CD8-positive, alpha-beta memory T cell (primary cell): Measurements from ENCODE around the gene GDF15. TPM values are rescaled to one million over a fixed set of nuclear protein-coding genes. Genes with fewer than 3 reads are reported as not detected.
A peak's percentile ranks its signal among the peaks of the same experiment; 100 is the strongest.

Experiments used
- CTCF ChIA-PET: fragments of 350-600 bp; sonication (Branson Sonifier 250); formaldehyde crosslinking; loops from one replicate; lab custom pipeline; 2021; ENCODE audit warnings: antibody characterized with exemption; lab: Charles Lee
- POLR2A ChIA-PET: fragments of 350-600 bp; sonication (Branson Sonifier 250); formaldehyde crosslinking; loops from one replicate; lab custom pipeline; 2021; ENCODE audit warnings: antibody characterized with exemption; lab: Charles Lee
- DNase-seq, 5 donors: peaks; one replicate each; pipeline versions ENCODE4 v3.0.0 to v3.0.0-alpha.2; 2020 to 2022; ENCODE audit warnings: mixed read lengths in 1 of 5
- H3K27ac ChIP-seq: one replicate; pipeline ENCODE4 v1.7.0; 2013; ENCODE audit warnings: low read depth, mild to moderate bottlenecking, low read length, moderate library complexity
- H3K27me3 ChIP-seq: 2 replicates; pipeline ENCODE4 v1.7.0; 2013; ENCODE audit warnings: low read length, mild to moderate bottlenecking; ENCODE audit not compliant: insufficient read depth, poor library complexity, severe bottlenecking
- H3K36me3 ChIP-seq: 2 replicates; pipeline ENCODE4 v1.7.0; 2013; ENCODE audit warnings: mild to moderate bottlenecking, low read length, moderate library complexity; ENCODE audit not compliant: insufficient read depth
- H3K4me1 ChIP-seq: 2 replicates; pipeline ENCODE4 v1.7.0; 2013; ENCODE audit warnings: mild to moderate bottlenecking, low read length, moderate library complexity; ENCODE audit not compliant: insufficient read depth
- H3K4me3 ChIP-seq: 2 replicates; pipeline ENCODE4 v1.7.0; 2013; ENCODE audit warnings: mild to moderate bottlenecking, low read length
- H3K9me3 ChIP-seq: 2 replicates; pipeline ENCODE4 v1.7.0; 2013; ENCODE audit warnings: mild to moderate bottlenecking, low read length
- H3K27ac Mint-ChIP-seq, 8 donors: one replicate each; pipeline ENCODE4 v1.8.0; 2020 to 2021; ENCODE audit warnings: mixed read lengths in 8 of 8, mild to moderate bottlenecking in 6 of 8, inconsistent platforms in 3 of 8, moderate library complexity in 3 of 8
- H3K27me3 Mint-ChIP-seq, 2 donors: one replicate each; pipeline ENCODE4 v1.8.0; 2020 to 2021; ENCODE audit warnings: mixed read lengths in 2 of 2, mild to moderate bottlenecking in 1 of 2, moderate library complexity in 1 of 2
- H3K36me3 Mint-ChIP-seq, 3 donors: one replicate each; pipeline ENCODE4 v1.8.0; 2020 to 2021; ENCODE audit warnings: mixed read lengths in 3 of 3, inconsistent platforms in 1 of 3, mild to moderate bottlenecking in 1 of 3
- H3K4me1 Mint-ChIP-seq, 3 donors: one replicate each; pipeline ENCODE4 v1.8.0; 2020 to 2021; ENCODE audit warnings: mixed read lengths in 3 of 3, inconsistent platforms in 1 of 3, mild to moderate bottlenecking in 1 of 3
- H3K4me3 Mint-ChIP-seq, 7 donors: one replicate each; pipeline ENCODE4 v1.8.0; 2020 to 2021; ENCODE audit warnings: mixed read lengths in 7 of 7, mild to moderate bottlenecking in 6 of 7, moderate library complexity in 4 of 7, inconsistent platforms in 2 of 7
- H3K9me3 Mint-ChIP-seq, 5 donors: one replicate each; pipeline ENCODE4 v1.8.0; 2020 to 2022; ENCODE audit warnings: mixed read lengths in 5 of 5, mild to moderate bottlenecking in 3 of 5, moderate library complexity in 2 of 5, inconsistent platforms in 1 of 5
- polyA plus RNA-seq: library from polyadenylated mRNA; unstranded; fragments of 300-500 nt; fragmentation: Illumina TruSeq; gene quantifications from one replicate; pipeline ENCODE4 v1.2.3, GENCODE V29; 2021
- total RNA-seq, 2 experiments: library from RNA; stranded (reverse); gene quantifications; one replicate each; pipeline ENCODE4 v1.2.3, GENCODE V29; 2021

Gene GDF15
- total and polyA plus RNA-seq, 3 experiments from 2014 or later = 0.28 to 0.29 TPM; not detected in 1

DNA sequence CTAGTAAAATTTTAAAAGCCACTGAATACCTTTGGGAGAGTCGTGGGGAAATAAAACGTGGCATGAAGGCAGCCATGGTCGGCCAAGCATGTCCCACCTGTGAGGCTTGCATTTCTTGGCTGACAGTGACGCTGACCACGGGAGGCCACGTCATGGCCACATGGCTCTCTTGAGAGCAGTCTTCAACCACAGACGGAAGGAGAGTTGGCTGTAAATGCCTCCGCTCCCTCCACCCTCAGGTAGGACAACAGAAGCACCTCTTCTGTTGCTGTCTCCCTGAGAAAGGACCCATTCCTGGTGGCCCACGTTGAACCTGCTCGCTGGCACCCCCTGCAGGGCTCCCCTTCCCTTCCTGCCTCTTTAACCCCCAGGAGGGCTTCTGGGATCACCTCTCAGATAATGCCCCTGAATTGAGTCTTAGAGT is 22.1 kb downstream of the GDF15 start:
- peak in 1 of 5 donors; percentile 44 for DNase-seq
- Histone ChIP-seq H3K36me3 (no peaks in the 10 kb centered on the region), H3K4me1 (no peaks in the 10 kb centered on the region), H3K27ac (no peak overlapping the region), H3K9me3 (no peaks in the 10 kb centered on the region), H3K27me3 (no peaks in the 10 kb centered on the region), H3K4me3 (no peak overlapping the region)
- Mint-ChIP-seq H3K27me3 (no peaks in the 10 kb centered on the region), H3K36me3 (no peaks in the 10 kb centered on the region), H3K4me3 (no peak overlapping the region), H3K4me1 (peaks cover 4 to 6% (median 5%) of the 10 kb centered on the region in 3 donors), H3K9me3 (no peaks in the 10 kb centered on the region), H3K27ac (no peak overlapping the region)
- ChIA-PET CTCF (interaction anchor here (1.3 kb wide), 1 partner anchor 19 kb away, joined by 3 read pairs; no protein-coding TSS in a partner anchor), POLR2A (no interaction called here)

DNA sequence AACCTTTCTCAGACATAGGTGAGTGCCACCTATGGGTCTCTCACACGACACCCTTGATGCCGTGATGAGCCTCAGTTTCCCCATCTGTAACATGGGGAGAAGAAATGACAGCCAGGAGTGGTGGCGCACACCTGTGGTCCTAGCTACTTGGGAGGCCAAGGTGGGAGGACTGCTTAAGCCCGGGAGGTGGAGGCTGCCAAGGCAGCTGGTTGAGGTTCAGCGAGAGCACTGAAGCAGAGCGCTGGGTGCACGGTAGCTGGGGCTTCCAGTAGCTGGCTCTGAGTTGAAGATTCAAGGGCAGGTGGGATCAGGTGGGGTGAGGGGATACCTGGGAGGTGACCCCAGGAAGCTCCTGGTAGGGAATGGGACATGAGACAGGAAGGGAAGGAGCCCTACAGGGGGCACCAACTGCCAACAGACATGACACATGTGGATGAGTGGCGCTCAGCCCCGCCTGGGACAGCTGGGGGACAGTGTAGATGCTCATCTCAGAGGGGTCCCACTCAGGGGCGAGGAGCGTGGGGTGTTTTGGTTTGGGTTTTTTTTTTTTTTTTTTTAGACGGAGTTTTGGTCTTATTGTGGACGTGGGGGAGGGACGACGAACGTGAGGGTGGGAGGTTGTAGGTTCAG is 26.8 kb downstream of the GDF15 start:
- H3K4me1 ChIP-seq = peaks cover 36% of the 10 kb centered on the region
- Mint-ChIP-seq H3K9me3 (no peaks in the 10 kb centered on the region), H3K36me3 (no peaks in the 10 kb centered on the region), H3K27me3 (peaks cover 0 to 4% of the 10 kb centered on the region in 2 donors), H3K4me1 (peaks cover 28 to 41% (median 41%) of the 10 kb centered on the region in 3 donors), H3K27ac (no peak overlapping the region), H3K4me3 (no peak overlapping the region)
- H3K9me3 ChIP-seq = no peaks in the 10 kb centered on the region
- H3K36me3 ChIP-seq = no peaks in the 10 kb centered on the region
- CTCF ChIA-PET = interaction anchor here (1.0 to 10.5 kb wide), 5 partner anchors 23 to 160 kb away, joined by 3 to 100 read pairs (median 5); partner anchors contain the start of gene JUND
- H3K27ac ChIP-seq = no peak overlapping the region
- no peak overlapping the region for H3K4me3 ChIP-seq
- no peak for DNase-seq
- POLR2A ChIA-PET = no interaction called here
- no peaks in the 10 kb centered on the region for H3K27me3 ChIP-seq

DNA sequence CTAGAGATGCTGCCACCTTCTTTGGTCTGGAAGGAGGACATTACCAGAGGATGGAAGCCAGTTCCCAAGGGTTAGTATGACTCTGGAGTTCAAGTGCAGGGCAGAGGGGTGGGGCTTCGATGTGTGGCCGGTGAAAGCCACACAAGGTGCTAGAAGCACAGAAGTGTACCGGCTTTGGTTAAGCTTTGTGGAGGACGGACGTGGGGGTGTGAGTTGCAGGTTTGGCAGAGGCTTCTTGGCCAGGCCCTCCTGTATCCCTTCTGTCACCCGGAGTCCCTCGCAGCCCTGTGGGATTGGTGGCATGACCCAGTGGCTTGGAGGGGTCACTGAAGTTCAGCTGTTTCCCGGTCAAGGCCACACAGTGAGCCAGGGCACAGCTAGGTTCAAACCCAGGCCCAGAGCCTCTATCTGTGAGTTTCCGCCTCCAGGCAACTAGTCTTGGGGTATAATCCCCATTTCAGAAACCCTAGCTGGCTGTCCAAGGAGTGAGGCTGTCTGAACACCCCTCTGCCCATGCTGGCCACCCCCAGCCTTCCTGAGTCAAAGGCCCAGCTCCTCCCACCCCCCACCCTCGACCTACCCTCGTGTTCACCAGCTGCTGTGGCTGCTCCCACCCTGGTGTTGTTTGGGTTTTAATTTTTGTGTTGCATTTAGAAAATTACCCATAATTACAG is 28.7 kb downstream of the GDF15 start:
- H3K9me3 ChIP-seq = no peaks in the 10 kb centered on the region
- peak overlapping the region; percentile 42 to 79 (median 59) for H3K4me3 Mint-ChIP-seq
- peaks cover 4% of the 10 kb centered on the region for H3K27me3 ChIP-seq
- DNase-seq = peak in 1 of 5 donors; percentile 51
- peaks cover 50% of the 10 kb centered on the region for H3K4me1 ChIP-seq
- POLR2A ChIA-PET = interaction anchor here (1.0 to 8.3 kb wide), 2 partner anchors 13 to 135 kb away, joined by 3 to 97 read pairs; partner anchors contain the start of gene JUND
- peak overlapping the region; percentile 83 for H3K27ac ChIP-seq
- no peaks in the 10 kb centered on the region for H3K36me3 Mint-ChIP-seq
- peaks cover 0 to 4% of the 10 kb centered on the region in 2 donors for H3K27me3 Mint-ChIP-seq
- H3K4me3 ChIP-seq = no peak overlapping the region
- no peaks in the 10 kb centered on the region for H3K9me3 Mint-ChIP-seq
- H3K36me3 ChIP-seq = no peaks in the 10 kb centered on the region
- CTCF ChIA-PET = interaction anchor here (0.6 to 10.5 kb wide), 8 partner anchors 18 to 301 kb away, joined by 3 to 100 read pairs (median 3); partner anchors contain the start of gene JUND
- H3K4me1 Mint-ChIP-seq = peaks cover 40 to 55% (median 54%) of the 10 kb centered on the region in 3 donors
- H3K27ac Mint-ChIP-seq = peak overlapping the region; percentile 31 to 96 (median 77)

DNA sequence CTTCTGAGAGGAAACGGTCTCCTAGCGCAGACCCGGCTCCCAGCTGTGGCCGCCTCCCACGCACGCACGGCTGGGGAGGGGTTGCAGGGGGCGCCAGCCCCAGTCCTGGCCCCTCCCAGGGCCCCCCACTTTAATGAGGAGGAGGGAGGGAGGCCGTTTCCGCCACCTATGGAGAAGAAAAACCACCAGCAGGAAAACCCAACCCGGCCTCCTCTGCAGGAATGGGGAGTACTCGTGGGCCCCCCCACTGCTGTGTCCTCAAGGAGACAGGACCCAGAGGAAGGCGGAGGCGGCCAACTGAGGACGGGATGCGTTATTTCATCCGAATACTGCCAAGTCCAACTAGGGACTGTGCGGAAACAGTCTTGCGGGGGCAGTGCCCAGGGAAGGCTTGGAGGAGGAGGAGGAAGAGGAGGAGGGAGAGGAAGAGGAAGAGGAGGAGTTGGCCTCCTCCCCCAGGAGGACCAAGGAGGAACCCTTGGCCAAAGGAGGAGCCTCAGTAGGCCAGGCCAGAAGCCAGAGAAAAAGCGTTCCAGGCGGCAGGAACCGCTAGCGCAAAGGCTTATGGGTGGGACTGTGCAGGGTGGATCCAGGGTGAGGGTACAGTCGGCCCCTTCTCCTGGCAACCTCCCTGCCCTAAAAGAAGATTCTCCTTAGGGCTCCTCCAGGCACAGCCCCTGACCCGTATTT is 29.4 kb downstream of the GDF15 start:
- H3K27ac Mint-ChIP-seq = peak overlapping the region in 7 of 8 donors; percentile 61 to 94 (median 84)
- H3K4me1 Mint-ChIP-seq = peaks cover 42 to 58% (median 57%) of the 10 kb centered on the region in 3 donors
- H3K36me3 ChIP-seq = no peaks in the 10 kb centered on the region
- peak in 1 of 5 donors; percentile 48 for DNase-seq
- H3K27ac ChIP-seq = peak overlapping the region; percentile 83
- ChIA-PET CTCF (interaction anchor here (0.6 to 10.5 kb wide), 7 partner anchors 10 to 240 kb away, joined by 3 to 100 read pairs (median 4); partner anchors contain the start of gene JUND), POLR2A (interaction anchor here (1.0 to 8.3 kb wide), 3 partner anchors 10 to 135 kb away, joined by 3 to 97 read pairs (median 3); partner anchors contain the start of gene JUND)
- peaks cover 4% of the 10 kb centered on the region for H3K27me3 ChIP-seq
- H3K9me3 Mint-ChIP-seq = no peaks in the 10 kb centered on the region
- peaks cover 0 to 6% of the 10 kb centered on the region in 2 donors for H3K27me3 Mint-ChIP-seq
- peaks cover 0 to 5% (median 0%) of the 10 kb centered on the region in 3 donors for H3K36me3 Mint-ChIP-seq
- H3K4me3 Mint-ChIP-seq = peak overlapping the region in 4 of 7 donors; percentile 8 to 81 (median 54)
- H3K4me3 ChIP-seq = no peak overlapping the region
- H3K4me1 ChIP-seq = peaks cover 50% of the 10 kb centered on the region
- no peaks in the 10 kb centered on the region for H3K9me3 ChIP-seq

DNA sequence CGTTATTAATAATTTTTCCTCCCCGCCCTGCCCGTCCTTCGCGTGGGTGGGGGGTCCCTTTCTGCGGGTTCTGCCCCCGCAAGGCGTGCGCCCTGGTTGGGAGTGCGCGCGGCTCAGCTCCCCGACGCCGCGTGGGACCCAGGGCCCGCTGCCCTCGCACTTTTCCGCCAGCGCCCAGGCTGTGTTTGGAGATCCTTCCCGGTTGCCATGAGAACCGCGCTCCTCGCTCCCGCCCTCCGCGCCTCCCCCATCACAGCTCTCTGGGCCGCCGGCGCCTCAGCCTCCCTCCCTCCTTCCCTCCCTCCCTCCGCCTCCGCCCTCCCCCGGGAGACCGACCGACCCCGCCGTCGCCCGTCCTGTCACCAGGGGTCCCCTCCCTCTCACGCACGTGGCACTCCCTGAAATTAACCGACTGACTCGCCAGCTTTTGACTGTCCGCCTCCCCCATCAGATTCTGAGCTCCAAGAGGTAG is 30.9 kb downstream of the GDF15 start:
- H3K9me3 ChIP-seq = no peaks in the 10 kb centered on the region
- ChIA-PET POLR2A (interaction anchor here (1.0 to 8.3 kb wide), 4 partner anchors 12 to 137 kb away, joined by 3 to 97 read pairs (median 4); partner anchors contain the start of gene JUND), CTCF (interaction anchor here (0.7 to 10.5 kb wide), 7 partner anchors 11 to 225 kb away, joined by 3 to 100 read pairs (median 3); partner anchors contain the start of gene JUND)
- H3K27ac ChIP-seq = peak overlapping the region; percentile 83
- peaks cover 4% of the 10 kb centered on the region for H3K27me3 ChIP-seq
- peaks cover 0 to 6% of the 10 kb centered on the region in 2 donors for H3K27me3 Mint-ChIP-seq
- H3K36me3 Mint-ChIP-seq = peaks cover 0 to 5% (median 0%) of the 10 kb centered on the region in 3 donors
- no peaks in the 10 kb centered on the region for H3K36me3 ChIP-seq
- H3K4me1 Mint-ChIP-seq = peaks cover 52 to 67% (median 67%) of the 10 kb centered on the region in 3 donors
- H3K4me3 Mint-ChIP-seq = peak overlapping the region; percentile 73 to 92 (median 82)
- DNase-seq = peak; percentile 45 to 86 (median 72)
- peak overlapping the region; percentile 69 to 95 (median 90) for H3K27ac Mint-ChIP-seq
- H3K9me3 Mint-ChIP-seq = no peaks in the 10 kb centered on the region
- H3K4me3 ChIP-seq = peak overlapping the region; percentile 55
- peaks cover 65% of the 10 kb centered on the region for H3K4me1 ChIP-seq

DNA sequence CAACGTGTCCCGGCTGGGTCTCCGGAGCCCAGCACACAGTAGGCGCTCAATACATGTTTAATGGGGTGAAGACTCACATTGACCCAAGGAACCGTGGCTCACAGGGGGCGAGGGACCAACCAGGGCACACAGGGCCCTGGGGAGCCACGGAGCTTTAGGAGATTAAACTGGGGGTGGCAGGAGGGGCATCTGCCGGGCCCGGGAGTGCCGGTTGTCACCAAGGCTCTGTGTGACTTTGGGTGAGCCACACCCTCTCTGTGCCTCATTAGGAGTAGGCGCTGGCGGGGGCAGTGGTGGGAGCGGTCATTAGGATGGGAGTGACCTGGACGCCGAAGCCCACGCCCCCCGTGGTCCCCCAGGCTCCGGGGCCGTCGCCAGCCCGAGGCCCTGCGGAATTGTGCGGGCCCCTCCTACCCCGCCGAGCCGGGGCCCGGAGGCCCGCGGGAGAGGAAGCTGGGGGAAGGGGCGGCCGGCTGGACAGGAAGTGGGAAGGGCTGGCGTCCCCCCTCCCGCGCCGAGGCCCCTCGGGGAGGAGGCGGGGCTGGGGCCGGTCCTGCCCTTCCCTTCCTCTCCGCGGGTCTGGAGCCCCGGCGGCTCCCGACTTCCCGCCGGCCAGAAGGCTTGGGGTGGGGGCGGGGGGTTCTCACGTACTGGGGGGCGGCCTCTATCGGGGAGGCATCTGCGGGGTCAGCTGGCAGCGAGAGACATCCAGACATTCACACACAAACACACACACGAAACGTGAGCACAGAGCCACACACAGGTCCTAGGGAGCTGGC is 31.5 kb downstream of the GDF15 start:
- H3K9me3 ChIP-seq = no peaks in the 10 kb centered on the region
- H3K36me3 Mint-ChIP-seq = peaks cover 0 to 5% (median 0%) of the 10 kb centered on the region in 3 donors
- peak overlapping the region; percentile 69 to 100 (median 96) for H3K27ac Mint-ChIP-seq
- H3K4me3 ChIP-seq = peak overlapping the region; percentile 81
- ChIA-PET POLR2A (interaction anchor here (1.0 to 8.3 kb wide), 6 partner anchors 8 to 137 kb away, joined by 3 to 97 read pairs (median 4); partner anchors contain the start of gene JUND), CTCF (interaction anchor here (0.7 to 10.5 kb wide), 10 partner anchors 11 to 225 kb away, joined by 3 to 100 read pairs (median 8); partner anchors contain the start of gene JUND)
- H3K4me1 ChIP-seq = peaks cover 71% of the 10 kb centered on the region
- H3K27me3 Mint-ChIP-seq = peaks cover 0 to 6% of the 10 kb centered on the region in 2 donors
- no peaks in the 10 kb centered on the region for H3K36me3 ChIP-seq
- peak overlapping the region; percentile 83 for H3K27ac ChIP-seq
- peaks cover 4% of the 10 kb centered on the region for H3K27me3 ChIP-seq
- H3K4me1 Mint-ChIP-seq = peaks cover 58 to 73% (median 73%) of the 10 kb centered on the region in 3 donors
- peak in 2 of 5 donors; percentile 34 to 64 for DNase-seq
- H3K4me3 Mint-ChIP-seq = peak overlapping the region; percentile 84 to 92 (median 88)
- no peaks in the 10 kb centered on the region for H3K9me3 Mint-ChIP-seq
